IMR-90 (cell line): ENCODE data around the gene NPEPPS.

Source experiments
- BHLHE40 ChIP-seq: fragments of 150-350 bp; IDR thresholded peaks from 2 replicates; pipeline ENCODE4 v1.6.1; 2016; ENCODE audit warnings: mild to moderate bottlenecking, low read depth, low read length
- CEBPB ChIP-seq: IDR thresholded peaks from 2 replicates; pipeline ENCODE4 v1.6.1; 2012; ENCODE audit warnings: low read depth, low read length, improper control_type of control experiment
- CTCF ChIP-seq: conservative IDR thresholded peaks from 2 replicates; pipeline ENCODE4 v1.5.1; 2012; ENCODE audit warnings: mild to moderate bottlenecking, low read depth, low read length, improper control_type of control experiment
- ELK1 ChIP-seq: fragments of 150-350 bp; IDR thresholded peaks from 2 replicates; pipeline ENCODE4 v1.6.1; 2016; ENCODE audit warnings: low read depth, mild to moderate bottlenecking, low read length, moderate library complexity, borderline replicate concordance
- MAFK ChIP-seq: IDR thresholded peaks from 2 replicates; pipeline ENCODE4 v1.6.1; 2012; ENCODE audit warnings: low read depth, low read length, improper control_type of control experiment
- MAZ ChIP-seq: IDR thresholded peaks from 2 replicates; pipeline ENCODE4 v1.6.1; 2012; ENCODE audit warnings: low read depth, mild to moderate bottlenecking, low read length, improper control_type of control experiment, moderate library complexity, borderline replicate concordance
- MXI1 ChIP-seq: IDR thresholded peaks from 2 replicates; pipeline ENCODE4 v1.6.1; 2012; ENCODE audit warnings: low read depth, mild to moderate bottlenecking, low read length, moderate library complexity, borderline replicate concordance
- POLR2A ChIP-seq: IDR thresholded peaks from 2 replicates; pipeline ENCODE4 v1.6.1; 2012; ENCODE audit warnings: mild to moderate bottlenecking, low read depth, low read length
- RAD21 ChIP-seq: IDR thresholded peaks from 2 replicates; pipeline ENCODE4 v1.6.1; 2012; ENCODE audit warnings: low read length, improper control_type of control experiment
- RCOR1 ChIP-seq: IDR thresholded peaks from 2 replicates; pipeline ENCODE4 v1.6.1; 2012; ENCODE audit warnings: mild to moderate bottlenecking, low read length, improper control_type of control experiment; ENCODE audit not compliant: insufficient replicate concordance
- RFX5 ChIP-seq: IDR thresholded peaks from 2 replicates; pipeline ENCODE4 v1.8.0; 2012; ENCODE audit warnings: low read depth, mild to moderate bottlenecking, low read length, moderate library complexity
- SMC3 ChIP-seq: fragments of 150-350 bp; IDR thresholded peaks from 2 replicates; pipeline ENCODE4 v1.6.1; 2016; ENCODE audit warnings: low read depth, mild to moderate bottlenecking, antibody characterized with exemption, low read length, moderate library complexity
- USF2 ChIP-seq: fragments of 150-350 bp; IDR thresholded peaks from 2 replicates; pipeline ENCODE4 v1.6.1; 2017; ENCODE audit warnings: mild to moderate bottlenecking, antibody characterized with exemption, low read length, low read depth

- TF ChIP-seq CTCF (no peak), RFX5 (no peak), POLR2A (no peak), USF2 (no peak), RCOR1 (no peak), BHLHE40 (no peak), RAD21 (no peak), MXI1 (no peak), MAZ (no peak), SMC3 (no peak), MAFK (no peak), CEBPB (no peak), ELK1 (no peak)
These were observed 98.9 kb downstream of the NPEPPS start for GRCh38 chr17:47629826-47630225.
